SK-N-SH (cell line): ENCODE measurements around the gene FAM181A.

Experiments
- CTCF ChIP-seq: fragments of 200-600 bp; sonication (generic); IDR thresholded peaks from 2 replicates; pipeline ENCODE4 v1.6.1; 2017; ENCODE audit warnings: antibody characterized with exemption, mild to moderate bottlenecking, moderate library complexity
- EZH2phosphoT487 ChIP-seq: fragments of 200-600 bp; sonication (generic); IDR thresholded peaks from 2 replicates; pipeline ENCODE4 v1.6.1; 2017; ENCODE audit warnings: low read depth, mixed run types, mild to moderate bottlenecking, antibody characterized with exemption, moderate library complexity, borderline replicate concordance
- MXI1 ChIP-seq: IDR thresholded peaks from 2 replicates; pipeline ENCODE4 v1.6.1; 2012; ENCODE audit warnings: mild to moderate bottlenecking, low read depth, low read length, improper control_type of control experiment
- PBX3 ChIP-seq: IDR thresholded peaks from 2 replicates; pipeline ENCODE4; 2012
- POLR2AphosphoS5 ChIP-seq: IDR thresholded peaks from 2 replicates; pipeline ENCODE4 v1.6.1; 2012; ENCODE audit warnings: low read depth, low read length

- TF ChIP-seq PBX3, result no peak
- no peak for TF ChIP-seq CTCF
- TF ChIP-seq MXI1, result no peak
- TF ChIP-seq EZH2phosphoT487, result no peak
- TF ChIP-seq POLR2AphosphoS5, result no peak
Measured at GRCh38 chr14:93929657-93930056, 2.5 kb downstream of the FAM181A start.
